Bronchial epithelial cell (primary cell): ENCODE measurements around the gene GIPC2. TPM values are rescaled to one million over a fixed set of nuclear protein-coding genes. Genes with fewer than 3 reads are reported as not detected.

ENCODE experiments used
- DNase-seq: peaks from one replicate; pipeline ENCODE4 v3.0.0-alpha.2; 2010; ENCODE audit warnings: low read depth
- FAIRE-seq: peaks from 2 replicates; lab custom pipeline; 2011; peaks lifted over from hg19 to GRCh38; lab: Jason Lieb, UNC
- H3K27me3 ChIP-seq: 2 replicates; pipeline ENCODE4 v1.5.1; 2011; ENCODE audit warnings: low read length; ENCODE audit not compliant: control insufficient read depth, insufficient read depth
- H3K36me3 ChIP-seq: 2 replicates; pipeline ENCODE4 v1.5.1; 2011; ENCODE audit warnings: low read length; ENCODE audit not compliant: control insufficient read depth, insufficient read depth
- H3K4me3 ChIP-seq: 2 replicates; pipeline ENCODE4 v1.5.1; 2011; ENCODE audit warnings: mild to moderate bottlenecking, low read depth, low read length, control low read depth
- total RNA-seq: library from RNA; depleted of rRNA; stranded (reverse); fragments of >200 nt; gene quantifications from 2 replicates; pipeline ENCODE4 v1.2.1, GENCODE V29; 2014
- TF ChIP-seq, protein P1 (sequence below): IDR thresholded peaks from 2 replicates; pipeline ENCODE4 v1.5.1; 2011; ENCODE audit warnings: mild to moderate bottlenecking, moderate library complexity, low read length, control low read depth, inconsistent platforms; ENCODE audit not compliant: insufficient read depth, severe bottlenecking

Gene GIPC2
- total RNA-seq, 1 donor from 2014 or later, result 1.1 TPM

DNA sequence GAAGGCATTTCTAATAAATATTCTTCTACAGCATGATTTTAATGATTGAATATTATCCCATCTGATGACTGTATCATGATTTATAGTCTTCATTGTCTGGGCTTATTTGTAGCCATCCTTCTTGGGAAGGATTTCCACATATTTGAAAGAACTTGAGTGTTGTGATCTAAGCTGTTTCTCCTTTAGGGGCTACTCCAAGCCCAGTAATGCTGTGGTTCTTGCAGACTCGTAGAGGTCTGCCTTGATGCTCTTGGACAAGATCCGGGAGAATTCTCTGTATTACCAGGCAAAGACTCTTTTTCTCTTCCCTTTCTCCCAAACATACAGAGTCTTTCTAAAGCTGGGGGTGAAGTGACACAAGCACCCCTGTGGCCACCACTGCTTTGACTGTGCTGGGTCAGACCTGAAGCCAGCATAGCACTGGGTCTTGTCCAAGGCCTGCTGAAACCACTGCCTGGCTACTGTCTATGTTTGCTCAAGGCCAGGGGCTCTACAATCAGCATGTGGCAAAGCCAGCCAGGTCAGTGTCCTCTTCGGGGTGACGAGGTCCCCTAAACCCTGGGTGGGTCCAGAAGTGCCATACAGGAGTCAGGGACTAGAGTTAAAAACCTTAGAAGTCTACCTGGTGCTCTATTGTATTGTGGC lies 107.4 kb downstream of the GIPC2 start:
- DNase-seq (no peak), FAIRE-seq (no peak)
- no peak overlapping the region for H3K4me3 ChIP-seq
- H3K36me3 ChIP-seq, result no peaks in the 10 kb centered on the region
- TF ChIP-seq, protein P1, sequence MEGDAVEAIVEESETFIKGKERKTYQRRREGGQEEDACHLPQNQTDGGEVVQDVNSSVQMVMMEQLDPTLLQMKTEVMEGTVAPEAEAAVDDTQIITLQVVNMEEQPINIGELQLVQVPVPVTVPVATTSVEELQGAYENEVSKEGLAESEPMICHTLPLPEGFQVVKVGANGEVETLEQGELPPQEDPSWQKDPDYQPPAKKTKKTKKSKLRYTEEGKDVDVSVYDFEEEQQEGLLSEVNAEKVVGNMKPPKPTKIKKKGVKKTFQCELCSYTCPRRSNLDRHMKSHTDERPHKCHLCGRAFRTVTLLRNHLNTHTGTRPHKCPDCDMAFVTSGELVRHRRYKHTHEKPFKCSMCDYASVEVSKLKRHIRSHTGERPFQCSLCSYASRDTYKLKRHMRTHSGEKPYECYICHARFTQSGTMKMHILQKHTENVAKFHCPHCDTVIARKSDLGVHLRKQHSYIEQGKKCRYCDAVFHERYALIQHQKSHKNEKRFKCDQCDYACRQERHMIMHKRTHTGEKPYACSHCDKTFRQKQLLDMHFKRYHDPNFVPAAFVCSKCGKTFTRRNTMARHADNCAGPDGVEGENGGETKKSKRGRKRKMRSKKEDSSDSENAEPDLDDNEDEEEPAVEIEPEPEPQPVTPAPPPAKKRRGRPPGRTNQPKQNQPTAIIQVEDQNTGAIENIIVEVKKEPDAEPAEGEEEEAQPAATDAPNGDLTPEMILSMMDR, result no peak
- no peaks in the 10 kb centered on the region for H3K27me3 ChIP-seq

DNA sequence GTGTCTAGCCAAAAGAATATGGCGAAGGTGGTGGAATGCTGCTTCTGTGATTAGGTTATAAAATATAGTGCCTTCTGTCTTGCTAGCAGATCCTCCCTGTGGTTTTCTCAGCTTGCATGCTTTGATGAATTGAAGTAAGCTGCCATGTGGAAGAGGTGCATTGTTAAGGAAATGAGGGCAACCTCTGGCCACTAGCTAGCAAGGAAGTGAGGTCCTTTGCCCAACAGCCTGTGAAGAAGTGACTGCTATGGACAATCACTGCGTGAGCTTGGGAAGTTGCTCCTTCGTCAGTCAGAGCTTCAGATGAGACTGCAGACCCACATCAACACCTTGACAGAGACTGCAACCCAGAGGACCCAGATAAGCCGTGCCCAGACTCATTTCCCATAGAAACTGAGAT lies 109.4 kb downstream of the GIPC2 start:
- no peaks in the 10 kb centered on the region for H3K27me3 ChIP-seq
- no peak for FAIRE-seq

DNA sequence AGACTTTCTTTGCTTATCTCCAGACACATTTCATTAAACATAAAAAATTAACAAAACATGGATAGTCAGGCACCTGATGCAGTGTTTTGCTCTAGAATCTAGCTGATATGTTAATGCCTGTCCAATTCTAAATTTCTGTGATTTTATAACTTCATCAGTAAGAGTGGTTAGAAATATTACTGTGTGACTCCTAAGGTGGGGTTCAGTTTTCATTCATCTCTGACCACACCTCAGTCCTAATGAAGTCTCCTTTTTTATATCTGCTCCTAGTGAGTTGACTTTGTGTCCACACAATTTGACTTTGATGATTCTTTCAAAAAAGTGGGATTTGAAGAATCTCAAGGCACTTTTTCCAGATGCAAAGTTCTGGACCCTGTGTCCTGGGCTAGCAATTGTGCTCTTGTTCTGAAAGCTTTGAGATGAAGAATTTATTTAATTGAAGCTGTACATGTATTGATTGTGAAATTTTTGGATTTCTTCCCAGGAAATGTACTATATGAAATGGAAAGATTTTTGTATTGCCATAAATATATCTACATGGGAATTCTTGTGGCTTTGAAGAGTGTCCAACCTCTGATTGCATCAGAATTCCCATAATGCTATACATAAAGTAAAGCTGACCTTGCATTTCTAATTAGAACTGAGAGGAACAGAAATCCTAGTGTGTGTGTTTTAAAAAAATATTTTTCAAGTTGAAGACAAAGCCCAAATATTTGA lies 111.2 kb downstream of the GIPC2 start:
- peak; percentile 41 for DNase-seq
- no peaks in the 10 kb centered on the region for H3K27me3 ChIP-seq
- TF ChIP-seq, protein P1, result no peak
- H3K4me3 ChIP-seq, result no peak overlapping the region
- no peak for FAIRE-seq
- H3K36me3 ChIP-seq, result no peaks in the 10 kb centered on the region

More for the DNA sequence above, 109.4 kb downstream of the GIPC2 start:
- Histone ChIP-seq H3K4me3 (no peak overlapping the region), H3K36me3 (no peaks in the 10 kb centered on the region)
- TF ChIP-seq, protein P1, result no peak
- no peak for DNase-seq

DNA sequence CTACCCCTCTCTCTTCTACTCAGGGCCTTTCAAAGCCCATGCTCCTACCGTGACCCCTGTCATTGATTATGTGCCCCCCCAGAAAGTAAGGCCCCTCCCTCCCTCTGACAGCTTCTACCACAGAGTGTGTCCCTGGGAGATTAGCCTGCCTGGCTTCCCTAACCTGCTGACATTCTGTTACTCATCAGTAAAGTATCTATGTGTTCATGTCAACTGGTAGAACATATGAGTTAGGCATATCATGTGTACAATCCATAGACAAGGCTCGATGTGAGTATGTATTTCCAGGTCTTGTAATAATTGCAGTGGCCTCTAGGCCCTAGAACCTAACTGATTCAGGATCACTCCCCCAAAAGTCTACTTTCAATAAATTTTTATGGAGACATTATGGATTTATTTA lies 120.0 kb downstream of the GIPC2 start:
- Histone ChIP-seq H3K4me3 (no peak overlapping the region), H3K27me3 (no peaks in the 10 kb centered on the region), H3K36me3 (no peaks in the 10 kb centered on the region)
- FAIRE-seq (no peak), DNase-seq (peak; percentile 76)
- TF ChIP-seq, protein P1, result no peak

DNA sequence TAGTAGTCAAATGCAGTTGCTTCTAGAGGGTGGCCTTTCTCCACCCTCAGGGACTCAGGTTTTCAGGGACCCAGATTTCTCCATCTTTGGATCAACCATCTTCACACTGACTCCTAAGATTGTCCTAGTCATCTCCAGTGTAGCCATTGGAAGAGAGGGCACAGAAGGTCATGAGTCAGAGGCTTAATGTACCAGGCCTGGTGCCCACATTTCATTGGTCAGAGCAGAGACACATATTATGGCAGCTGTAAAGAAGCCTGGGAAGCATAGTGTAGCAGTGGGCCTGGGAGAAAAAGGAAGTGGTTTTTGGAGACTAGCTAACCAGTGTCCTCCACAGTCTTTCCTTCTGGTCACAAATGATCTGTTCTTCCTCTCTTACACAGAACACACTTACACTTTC lies 122.5 kb downstream of the GIPC2 start:
- Histone ChIP-seq H3K27me3 (no peaks in the 10 kb centered on the region), H3K36me3 (no peaks in the 10 kb centered on the region), H3K4me3 (no peak overlapping the region)
- TF ChIP-seq, protein P1, result no peak
- FAIRE-seq (peak; percentile 52), DNase-seq (no peak)
